GM12873 (cell line): ENCODE measurements around the gene NSD2.

Experiments used
- TF ChIP-seq, protein P1 (sequence below): IDR thresholded peaks from 2 replicates; pipeline ENCODE4 v1.5.1; 2012; ENCODE audit warnings: low read depth, mild to moderate bottlenecking, moderate library complexity, low read length, control low read depth; ENCODE audit not compliant: insufficient read depth; ENCODE audit errors: missing control alignments

NSD2 gene

DNA sequence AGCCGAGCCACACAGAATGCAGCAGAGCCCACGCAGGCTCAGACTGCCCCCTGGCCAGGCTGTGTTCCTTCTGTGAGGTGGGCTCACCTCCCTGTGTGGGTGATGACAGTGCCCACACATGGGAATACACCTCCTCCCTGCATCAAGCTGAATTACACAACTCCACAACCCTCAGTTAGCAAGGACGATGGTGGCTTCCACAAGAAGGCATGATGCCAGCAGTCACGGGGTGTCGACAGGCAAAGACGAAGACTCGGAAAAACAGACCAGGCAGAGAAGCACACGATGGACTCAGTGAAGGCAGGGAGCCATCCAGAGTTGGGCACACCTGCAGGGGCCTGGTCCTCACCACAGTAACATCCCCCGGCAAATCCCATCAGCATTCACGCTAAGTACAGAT lies 27.3 kb upstream of the NSD2 start:
- TF ChIP-seq, protein P1, sequence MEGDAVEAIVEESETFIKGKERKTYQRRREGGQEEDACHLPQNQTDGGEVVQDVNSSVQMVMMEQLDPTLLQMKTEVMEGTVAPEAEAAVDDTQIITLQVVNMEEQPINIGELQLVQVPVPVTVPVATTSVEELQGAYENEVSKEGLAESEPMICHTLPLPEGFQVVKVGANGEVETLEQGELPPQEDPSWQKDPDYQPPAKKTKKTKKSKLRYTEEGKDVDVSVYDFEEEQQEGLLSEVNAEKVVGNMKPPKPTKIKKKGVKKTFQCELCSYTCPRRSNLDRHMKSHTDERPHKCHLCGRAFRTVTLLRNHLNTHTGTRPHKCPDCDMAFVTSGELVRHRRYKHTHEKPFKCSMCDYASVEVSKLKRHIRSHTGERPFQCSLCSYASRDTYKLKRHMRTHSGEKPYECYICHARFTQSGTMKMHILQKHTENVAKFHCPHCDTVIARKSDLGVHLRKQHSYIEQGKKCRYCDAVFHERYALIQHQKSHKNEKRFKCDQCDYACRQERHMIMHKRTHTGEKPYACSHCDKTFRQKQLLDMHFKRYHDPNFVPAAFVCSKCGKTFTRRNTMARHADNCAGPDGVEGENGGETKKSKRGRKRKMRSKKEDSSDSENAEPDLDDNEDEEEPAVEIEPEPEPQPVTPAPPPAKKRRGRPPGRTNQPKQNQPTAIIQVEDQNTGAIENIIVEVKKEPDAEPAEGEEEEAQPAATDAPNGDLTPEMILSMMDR, result no peak

DNA sequence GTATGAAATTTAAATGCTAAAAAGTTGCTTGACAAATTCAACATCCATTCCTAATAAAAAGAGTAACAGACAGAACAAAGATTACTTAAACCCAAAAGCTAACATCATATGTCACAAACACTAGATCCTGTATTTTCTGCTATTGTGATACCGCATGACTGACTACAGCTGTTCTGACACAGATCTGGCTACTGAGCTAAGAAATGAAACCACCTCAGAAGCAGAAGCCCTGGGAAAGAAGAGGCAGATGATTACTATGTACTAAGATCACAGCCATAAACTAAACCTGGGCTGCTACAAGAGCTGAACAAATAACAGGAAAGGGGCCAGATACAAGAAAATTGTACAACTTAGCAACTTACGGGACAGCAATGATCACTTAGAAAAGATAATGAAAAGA lies 24.6 kb upstream of the NSD2 start:
- TF ChIP-seq, protein P1, result no peak

DNA sequence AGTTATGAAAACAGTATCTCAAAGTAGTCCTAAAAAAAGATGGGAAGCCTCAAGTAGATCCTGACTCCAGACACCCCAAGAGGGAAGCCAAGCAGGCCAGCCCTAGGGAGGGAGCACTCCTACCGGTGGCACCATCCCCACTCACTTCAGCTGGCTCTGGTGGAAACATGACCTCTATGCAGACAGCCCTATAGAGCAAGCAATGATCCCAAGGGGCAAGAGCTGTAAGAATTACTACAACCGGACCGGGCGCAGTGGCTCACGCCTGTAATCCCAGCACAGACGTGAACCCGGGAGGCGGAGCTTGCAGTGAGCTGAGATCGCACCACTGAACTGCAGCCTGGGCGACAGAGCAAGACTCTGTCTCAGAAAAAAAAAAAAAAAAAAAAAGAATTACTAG lies 20.9 kb upstream of the NSD2 start:
- TF ChIP-seq, protein P1, result no peak

DNA sequence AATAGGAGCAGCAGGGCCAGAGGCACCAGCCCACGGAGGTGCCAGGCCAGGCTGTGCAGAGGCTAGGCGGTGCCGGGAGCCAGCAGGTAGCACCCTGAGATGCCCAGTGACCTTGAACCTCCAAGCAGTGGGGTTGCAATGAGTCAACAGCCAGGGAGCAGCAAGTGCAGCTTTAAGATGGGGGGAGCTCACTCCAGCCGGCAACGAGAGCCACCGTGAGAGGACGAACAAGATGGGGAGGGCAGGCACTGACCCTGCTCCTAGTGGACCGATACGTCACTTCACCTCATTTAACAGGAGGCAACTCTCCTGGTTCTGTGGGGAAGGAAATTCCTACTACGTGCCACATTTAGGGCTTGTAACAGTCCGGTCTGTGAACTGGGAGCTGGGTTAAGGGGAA lies 20.0 kb upstream of the NSD2 start:
- TF ChIP-seq, protein P1, result no peak

DNA sequence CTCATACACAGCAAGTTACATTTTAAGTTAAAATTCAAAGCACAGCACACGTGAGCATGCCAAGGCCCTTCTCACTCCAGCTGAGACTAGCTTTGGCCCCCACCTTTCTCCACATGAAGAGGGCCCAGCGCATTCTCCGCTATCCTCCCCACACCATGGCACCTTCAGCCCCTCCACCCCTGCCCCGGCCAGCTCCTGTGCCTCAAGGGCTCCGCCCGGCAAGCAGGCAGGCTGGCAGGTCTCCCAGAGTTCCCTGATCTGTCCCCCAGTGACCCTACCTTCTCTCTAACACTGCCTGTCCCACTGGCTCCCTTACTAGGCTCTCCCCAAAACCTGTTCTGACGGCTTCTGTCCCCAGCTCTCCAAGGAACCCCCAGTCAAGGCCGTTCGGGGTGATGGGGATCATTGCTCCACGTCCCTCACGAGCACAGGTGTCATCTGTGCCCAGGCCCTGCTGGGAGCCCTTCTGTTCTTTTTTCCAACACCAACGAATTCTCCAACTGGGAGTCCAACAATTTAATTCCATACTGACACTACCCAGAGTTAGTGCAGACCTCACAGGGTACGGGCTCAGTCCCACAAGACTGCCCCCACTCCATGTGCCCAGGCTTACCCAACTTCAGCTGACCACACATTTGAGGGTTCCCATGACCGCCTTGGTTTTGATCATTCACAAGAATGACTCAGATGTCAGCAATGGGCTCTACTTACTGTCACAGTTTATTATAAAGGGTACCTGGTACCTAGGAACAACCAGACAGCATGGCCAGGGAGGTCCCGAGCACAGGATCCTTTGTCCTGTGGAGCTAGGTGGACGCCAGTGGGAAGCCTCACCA lies 19.4 kb upstream of the NSD2 start:
- TF ChIP-seq, protein P1, result no peak

DNA sequence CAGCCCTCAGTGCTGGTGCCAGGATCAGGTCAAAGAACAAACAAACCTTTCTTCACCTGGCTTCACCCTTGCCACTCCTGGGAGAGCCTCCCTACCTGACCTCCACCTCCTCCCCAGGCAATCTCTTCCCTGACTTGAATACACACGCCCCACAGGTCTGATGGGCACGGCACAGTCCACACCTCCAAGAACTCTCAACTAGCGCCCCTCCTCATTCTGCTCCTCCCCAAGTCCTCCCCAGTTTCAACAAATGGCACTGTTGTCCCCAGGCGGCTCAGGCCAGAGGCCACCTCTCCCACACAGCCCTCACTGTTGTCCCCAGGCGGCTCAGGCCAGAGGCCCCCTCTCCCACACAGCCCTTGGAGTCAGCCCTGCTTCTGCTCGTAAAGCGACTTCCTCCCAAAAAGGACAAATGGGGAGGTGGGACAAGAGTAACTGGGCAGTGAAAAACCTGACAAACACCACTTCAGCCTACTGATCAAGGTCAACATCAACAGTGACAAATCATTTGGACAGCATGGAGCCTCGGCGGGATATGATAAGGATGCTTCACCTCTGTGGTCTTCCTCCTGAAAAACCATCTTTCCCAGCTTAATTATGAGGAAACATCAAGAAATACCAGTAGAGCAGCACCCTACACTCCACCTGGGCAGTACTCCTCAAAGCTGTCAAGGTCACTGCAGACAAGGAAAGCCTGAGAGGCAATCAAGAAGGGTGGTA lies 18.1 kb upstream of the NSD2 start:
- TF ChIP-seq, protein P1, result no peak

DNA sequence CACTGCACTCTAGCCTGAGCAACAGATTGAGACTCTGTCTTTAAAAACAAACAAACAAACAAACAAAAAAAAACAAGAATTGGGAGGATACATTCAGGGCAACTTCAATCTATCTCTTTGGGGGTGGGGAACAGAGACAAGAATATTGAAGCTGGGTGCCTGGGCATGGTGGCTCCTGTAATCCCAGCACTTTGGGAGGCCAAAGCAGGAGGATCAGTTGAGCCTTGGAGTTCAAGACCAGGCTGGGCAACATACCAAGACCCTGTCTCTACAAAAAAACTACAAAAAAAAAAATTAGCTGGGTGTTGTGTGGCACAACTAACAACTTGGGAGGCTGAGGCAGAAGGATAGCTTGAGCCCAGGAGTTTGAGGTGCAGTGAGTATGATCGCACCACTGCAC lies 16.4 kb upstream of the NSD2 start:
- TF ChIP-seq, protein P1, result no peak
